Spleen (tissue), 13 donors: ENCODE results near the gene GRID2IP. TPM values are rescaled to one million over a fixed set of nuclear protein-coding genes. Genes with fewer than 3 reads are reported as not detected.
A peak's percentile ranks its signal among the peaks of the same experiment; 100 is the strongest.

Source experiments
- DNase-seq: peaks from one replicate; pipeline ENCODE4 v3.0.0-alpha.2; 2020
- H3K27ac ChIP-seq, 8 donors: fragments of 200-600 bp; sonication (generic) in 7 of 8; 1 replicate in 4 of 8; 2 replicates in 4 of 8; pipeline versions ENCODE4 v1.5.0 to v1.8.0; 2016 to 2021; ENCODE audit warnings: inconsistent platforms in 4 of 8, mild to moderate bottlenecking in 4 of 8, moderate library complexity in 1 of 8
- H3K27me3 ChIP-seq, 7 donors: fragments of 200-600 bp; sonication (generic) in 6 of 7; replicated peaks in 1 of 7; 1 replicate in 4 of 7; 2 replicates in 3 of 7; pipeline versions ENCODE4 v1.5.0 to v1.8.0; 2016 to 2021; ENCODE audit warnings: inconsistent platforms in 3 of 7, mild to moderate bottlenecking in 1 of 7
- H3K36me3 ChIP-seq, 6 donors: fragments of 200-600 bp; sonication (generic) in 5 of 6; 1 replicate in 4 of 6; 2 replicates in 2 of 6; pipeline versions ENCODE4 v1.5.0 to v1.8.0; 2016 to 2021; ENCODE audit warnings: inconsistent platforms in 2 of 6
- H3K4me1 ChIP-seq, 6 donors: fragments of 200-600 bp; sonication (generic) in 5 of 6; 1 replicate in 3 of 6; 2 replicates in 3 of 6; pipeline versions ENCODE4 v1.5.0 to v1.8.0; 2016 to 2021; ENCODE audit warnings: inconsistent platforms in 3 of 6
- H3K4me3 ChIP-seq, 8 donors: fragments of 200-600 bp; sonication (generic) in 7 of 8; 1 replicate in 4 of 8; 2 replicates in 4 of 8; pipeline versions ENCODE4 v1.5.0 to v1.8.0; 2016 to 2021; ENCODE audit warnings: inconsistent platforms in 4 of 8, mild to moderate bottlenecking in 4 of 8, moderate library complexity in 2 of 8
- H3K9me3 ChIP-seq, 8 donors: fragments of 200-600 bp; sonication (generic) in 7 of 8; 1 replicate in 4 of 8; 2 replicates in 4 of 8; pipeline versions ENCODE4 v1.5.0 to v1.8.0; 2016 to 2021; ENCODE audit warnings: inconsistent platforms in 4 of 8
- POLR2A ChIP-seq, 3 donors: fragments of 450-650 bp; IDR thresholded peaks; one replicate each; pipeline ENCODE4 v1.5.1; 2017; ENCODE audit warnings: antibody characterized with exemption in 3 of 3, mild to moderate bottlenecking in 1 of 3
- POLR2AphosphoS5 ChIP-seq, 3 donors: sonication (generic); formaldehyde crosslinking; IDR thresholded peaks; one replicate each; pipeline ENCODE4 v1.5.1; 2017; ENCODE audit warnings: antibody characterized with exemption in 3 of 3
- WGBS, 5 donors: extraction: QIAGEN DNeasy Blood & Tissue Kit in 3 of 5; methylation state at CpG; one replicate each; pipeline versions ENCODE4 v1.1.5 to v1.1.7; 2013 to 2018; 5-methylcytosine and 5-hydroxymethylcytosine counted together
- intact Hi-C: fragments of 100-400 bp; cut with DNase I; formaldehyde crosslinking; loops from one replicate; pipeline ENCODE4 v1.15.0; 2023; ENCODE audit warnings: low total_unique reads
- long read RNA-seq, 2 donors: transcript quantifications; one replicate each; lab custom pipeline, GENCODE V29; 2026
- polyA plus RNA-seq, 3 donors: library from polyadenylated mRNA; stranded (reverse); fragments of 200-250 nt; gene quantifications; one replicate each; pipeline ENCODE4 v1.2.1, GENCODE V29; 2013
- total RNA-seq, 7 donors: library from RNA; depleted of rRNA in 3 of 7; stranded (reverse); fragments of >200 nt in 3 of 7; fragmentation: NEBNext Ultra II Directional in 4 of 7; extraction: Animal tissue kit (Norgen Biotek cat#: 25700) in 4 of 7; gene quantifications; one replicate each; pipeline versions ENCODE4 v1.1.0 to v1.2.1, GENCODE V29; 2016 to 2021
- TF ChIP-seq, protein P1 (sequence below), 11 experiments: fragments of 200-600 bp in 7 of 11; fragments of 450-650 bp in 4 of 11; sonication (generic) in 4 of 11; IDR thresholded peaks in 8 of 11; conservative IDR thresholded peaks in 3 of 11; 1 replicate in 7 of 11; 2 replicates in 4 of 11; pipeline versions ENCODE4 v1.4.0 to v1.8.0; 2016 to 2021; ENCODE audit warnings: antibody characterized with exemption in 11 of 11, inconsistent platforms in 4 of 11, mild to moderate bottlenecking in 1 of 11
- donor health status: healthy with polysubstance abuse.
- donor health status: DM: no; HTN: no; CAD: no; lungs with moderate emphysema.
- donor health status: DM: no; HTN: no; CAD: no.
- donor health status: Bipolar disorder and iron deficiency.
- donor health status: healthy.
- donor health status: DM: no; HTN: no; CAD: no.
- donor health status: DM: yes; HTN: yes; CAD: no.

The GRID2IP gene
- total RNA-seq, result 1 to 10 TPM in 1 of 7 donors, under 1 TPM in 5, not detected in 1; 0.23 to 1.0 (median 0.33) TPM
- polyA plus RNA-seq, result under 1 TPM in 2 of 3 donors, not detected in 1; 0.08 to 0.16 TPM
- long read RNA-seq, donor 1, result 0 reads
- long read RNA-seq, donor 2, result 0 reads

DNA sequence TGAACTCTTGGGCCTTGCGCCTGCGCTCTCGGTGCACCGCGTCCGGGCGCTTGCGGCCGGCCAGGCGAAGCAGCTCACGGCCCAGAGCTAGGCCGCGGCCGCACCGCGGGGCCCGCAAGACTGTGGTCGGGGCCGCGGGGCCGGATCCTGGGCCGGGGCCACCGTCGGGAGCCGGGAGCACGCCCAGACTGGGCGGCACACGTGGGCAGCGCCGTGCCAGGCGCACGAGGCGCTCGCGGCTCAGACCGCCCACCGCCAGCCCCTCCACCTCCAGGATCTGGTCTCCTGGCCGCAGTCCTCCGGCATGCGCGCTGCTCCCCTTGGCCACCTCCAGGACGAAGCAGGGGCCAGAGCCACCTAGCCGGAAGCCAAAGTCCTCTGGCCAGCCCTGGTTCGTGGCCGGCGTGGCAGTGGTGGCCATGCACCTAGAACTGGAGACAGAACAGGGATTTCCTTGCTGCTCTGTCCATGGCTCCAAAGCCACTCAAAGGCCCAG is at the start of gene GRID2IP:
TSS of gene GRID2IP (minus strand) at position 446 of the 496 bp plus-strand sequence. CDS start at position 421, 25 bp downstream.
- intact Hi-C loops, result no loop called here
- no peak within 1 kb of the TSS for H3K27ac ChIP-seq
- H3K4me3 ChIP-seq, result no peak within 1 kb of the TSS
- TF ChIP-seq POLR2A (IDR thresholded peaks at IDR 0.05) (no peak), POLR2AphosphoS5 (IDR thresholded peaks at IDR 0.05) (no peak)
- TF ChIP-seq, protein P1, sequence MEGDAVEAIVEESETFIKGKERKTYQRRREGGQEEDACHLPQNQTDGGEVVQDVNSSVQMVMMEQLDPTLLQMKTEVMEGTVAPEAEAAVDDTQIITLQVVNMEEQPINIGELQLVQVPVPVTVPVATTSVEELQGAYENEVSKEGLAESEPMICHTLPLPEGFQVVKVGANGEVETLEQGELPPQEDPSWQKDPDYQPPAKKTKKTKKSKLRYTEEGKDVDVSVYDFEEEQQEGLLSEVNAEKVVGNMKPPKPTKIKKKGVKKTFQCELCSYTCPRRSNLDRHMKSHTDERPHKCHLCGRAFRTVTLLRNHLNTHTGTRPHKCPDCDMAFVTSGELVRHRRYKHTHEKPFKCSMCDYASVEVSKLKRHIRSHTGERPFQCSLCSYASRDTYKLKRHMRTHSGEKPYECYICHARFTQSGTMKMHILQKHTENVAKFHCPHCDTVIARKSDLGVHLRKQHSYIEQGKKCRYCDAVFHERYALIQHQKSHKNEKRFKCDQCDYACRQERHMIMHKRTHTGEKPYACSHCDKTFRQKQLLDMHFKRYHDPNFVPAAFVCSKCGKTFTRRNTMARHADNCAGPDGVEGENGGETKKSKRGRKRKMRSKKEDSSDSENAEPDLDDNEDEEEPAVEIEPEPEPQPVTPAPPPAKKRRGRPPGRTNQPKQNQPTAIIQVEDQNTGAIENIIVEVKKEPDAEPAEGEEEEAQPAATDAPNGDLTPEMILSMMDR (IDR thresholded peaks at IDR 0.05 in 8 of 11, conservative IDR thresholded peaks at IDR 0.05 in 3 of 11), result no peak
- H3K4me1 ChIP-seq, result peaks cover 0 to 10% (median 0%) of the 10 kb centered on the region in 6 donors
- no peaks in the 10 kb centered on the region for H3K36me3 ChIP-seq
- WGBS, 5 donors, result 78 to 89% (median 88%) methylated on average over 22 to 46 of the region's 46 CpGs
- DNase-seq, result no peak
- H3K27me3 ChIP-seq, result no peaks in the 10 kb centered on the region
- no peaks in the 10 kb centered on the region for H3K9me3 ChIP-seq

DNA sequence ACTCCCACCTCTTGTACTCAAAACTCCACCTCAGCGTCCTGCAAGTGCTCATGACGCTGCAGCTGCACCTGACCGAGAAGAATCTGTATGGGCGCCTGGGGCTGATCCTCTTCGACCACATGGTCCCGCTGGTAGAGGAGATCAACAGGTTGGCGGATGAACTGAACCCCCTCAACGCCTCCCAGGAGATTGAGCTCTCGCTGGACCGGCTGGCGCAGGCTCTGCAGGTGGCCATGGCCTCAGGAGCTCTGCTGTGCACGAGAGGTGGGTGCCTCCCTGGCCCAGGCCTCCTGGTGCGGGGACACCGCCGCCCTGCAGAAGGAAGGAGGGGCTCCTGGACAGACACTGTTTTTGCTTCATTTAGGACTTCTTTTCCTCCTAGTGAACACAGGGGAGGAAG is 48.8 kb upstream of the GRID2IP start:
- WGBS, 5 donors, result 92 to 97% (median 94%) methylated on average over 12 to 15 of the region's 15 CpGs
- Histone ChIP-seq H3K4me1 (peaks cover 0 to 5% (median 0%) of the 10 kb centered on the region in 6 donors), H3K9me3 (no peaks in the 10 kb centered on the region), H3K36me3 (peaks cover 0 to 100% (median 93%) of the 10 kb centered on the region in 6 donors), H3K27me3 (no peaks in the 10 kb centered on the region), H3K4me3 (no peak overlapping the region), H3K27ac (no peak overlapping the region)
- TF ChIP-seq POLR2A (IDR thresholded peaks at IDR 0.05) (no peak), POLR2AphosphoS5 (IDR thresholded peaks at IDR 0.05) (peak in 1 of 3 donors; percentile 65)
- TF ChIP-seq, protein P1 (IDR thresholded peaks at IDR 0.05 in 8 of 11, conservative IDR thresholded peaks at IDR 0.05 in 3 of 11), result no peak
- DNase-seq, result no peak
- intact Hi-C loops, result no loop called here

DNA sequence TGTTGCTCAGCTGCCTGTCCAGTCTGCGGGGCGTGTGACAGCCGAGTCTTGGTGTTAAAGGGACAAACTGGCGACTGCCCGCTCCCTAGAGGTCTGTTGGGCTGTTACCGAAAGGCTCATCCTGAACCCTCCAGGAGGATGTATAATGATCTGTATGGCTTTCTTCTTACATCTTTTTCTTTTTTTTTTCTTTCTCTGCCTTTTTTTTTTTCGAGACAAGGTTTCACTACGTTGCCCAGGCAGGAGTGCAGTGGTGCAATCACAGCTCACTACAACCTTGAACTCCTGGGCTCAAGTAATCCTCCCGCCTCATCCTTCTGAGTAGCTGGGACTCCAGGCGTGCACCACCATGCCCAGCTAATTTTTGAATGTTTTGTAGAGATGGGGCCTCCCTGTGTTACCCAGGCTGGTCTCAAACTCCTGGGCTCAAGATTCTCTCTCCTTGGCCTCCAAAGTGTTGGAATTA is 39.4 kb upstream of the GRID2IP start:
- no peak for DNase-seq
- intact Hi-C loops, result no loop called here
- 9 to 18% (median 11%) methylated on average over 10 of the region's 10 CpGs for WGBS, 5 donors
- Histone ChIP-seq H3K9me3 (no peaks in the 10 kb centered on the region), H3K36me3 (peaks cover 0 to 79% (median 54%) of the 10 kb centered on the region in 6 donors), H3K27me3 (no peaks in the 10 kb centered on the region), H3K4me1 (peaks cover 7 to 38% (median 25%) of the 10 kb centered on the region in 6 donors), H3K27ac (peak overlapping the region; percentile 81 to 97 (median 92)), H3K4me3 (peak overlapping the region; percentile 63 to 98 (median 87))
- TF ChIP-seq POLR2A (IDR thresholded peaks at IDR 0.05) (no peak), POLR2AphosphoS5 (IDR thresholded peaks at IDR 0.05) (no peak)
- TF ChIP-seq, protein P1 (IDR thresholded peaks at IDR 0.05 in 8 of 11, conservative IDR thresholded peaks at IDR 0.05 in 3 of 11), result peak in 1 of 11 experiments; percentile 0
